Activated B cell treated with CpG ODN at 0.5 μM for 24 hours (primary cell): Measurements from ENCODE around the gene PLCB1. TPM values are rescaled to one million over a fixed set of nuclear protein-coding genes. Genes with fewer than 3 reads are reported as not detected.

Experiments
- ATAC-seq: fragments of 200-7000 bp; cut with Tn5 transposase; one replicate; pipeline ENCODE4 v1.10.0; 2021; ENCODE audit warnings: low read depth, mild to moderate bottlenecking, moderate library complexity
- CTCF ChIA-PET: fragments of 350-600 bp; sonication (Branson Sonifier 250); formaldehyde crosslinking; loops from one replicate; lab custom pipeline; 2021; ENCODE audit warnings: antibody characterized with exemption; lab: Charles Lee
- POLR2A ChIA-PET: fragments of 350-600 bp; sonication (Branson Sonifier 250); formaldehyde crosslinking; loops from one replicate; lab custom pipeline; 2021; ENCODE audit warnings: antibody characterized with exemption; lab: Charles Lee
- DNase-seq: peaks from one replicate; pipeline ENCODE4 v3.0.0; 2022
- H3K27ac Mint-ChIP-seq: one replicate; pipeline ENCODE4 v1.8.0; 2020; ENCODE audit warnings: mixed read lengths
- H3K27me3 Mint-ChIP-seq: one replicate; pipeline ENCODE4 v1.8.0; 2021; ENCODE audit warnings: mixed read lengths
- H3K36me3 Mint-ChIP-seq: one replicate; pipeline ENCODE4 v1.8.0; 2021; ENCODE audit warnings: low read depth, mixed read lengths
- H3K4me1 Mint-ChIP-seq: one replicate; pipeline ENCODE4 v1.8.0; 2021; ENCODE audit warnings: mixed read lengths
- H3K4me3 Mint-ChIP-seq: one replicate; pipeline ENCODE4 v1.8.0; 2020; ENCODE audit warnings: mild to moderate bottlenecking, mixed read lengths
- H3K9me3 Mint-ChIP-seq: one replicate; pipeline ENCODE4 v1.8.0; 2020; ENCODE audit warnings: mixed read lengths
- intact Hi-C: fragments of 100-400 bp; cut with micrococcal nuclease; formaldehyde crosslinking; loops from one replicate; pipeline ENCODE4 v1.15.1; 2024
- total RNA-seq: library from RNA; stranded (reverse); gene quantifications from 2 replicates; pipeline ENCODE4 v1.2.3, GENCODE V29; 2022
- TF ChIP-seq, protein P1 (sequence below): fragments of 200-600 bp; IDR thresholded peaks from one replicate; pipeline ENCODE4 v1.8.0; 2022; ENCODE audit warnings: antibody characterized with exemption, mild to moderate bottlenecking

The PLCB1 gene
- total RNA-seq, 1 donor from 2014 or later, result 0.86 TPM

DNA sequence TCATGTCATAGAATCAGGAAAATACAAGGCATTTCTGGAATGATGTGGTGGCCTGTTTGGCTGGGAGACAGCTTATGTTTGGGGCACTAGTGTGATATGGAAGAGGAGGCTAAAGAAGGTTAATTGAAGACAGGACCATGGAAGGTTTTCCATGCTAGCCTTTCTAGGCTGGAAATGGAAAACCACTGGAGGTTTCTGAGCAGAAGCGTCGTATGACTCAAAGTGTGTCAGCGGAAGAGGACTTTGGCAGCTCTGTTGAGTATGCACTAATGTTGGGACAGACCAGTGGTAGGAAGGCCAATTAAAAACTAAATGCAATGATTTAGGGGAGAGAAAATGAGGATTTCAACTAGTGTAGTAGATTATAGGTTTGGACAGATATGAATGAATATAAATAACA lies 413.1 kb downstream of the PLCB1 start:
- H3K4me3 Mint-ChIP-seq, result no peak overlapping the region
- no peak for ATAC-seq
- POLR2A ChIA-PET, result no interaction called here

DNA sequence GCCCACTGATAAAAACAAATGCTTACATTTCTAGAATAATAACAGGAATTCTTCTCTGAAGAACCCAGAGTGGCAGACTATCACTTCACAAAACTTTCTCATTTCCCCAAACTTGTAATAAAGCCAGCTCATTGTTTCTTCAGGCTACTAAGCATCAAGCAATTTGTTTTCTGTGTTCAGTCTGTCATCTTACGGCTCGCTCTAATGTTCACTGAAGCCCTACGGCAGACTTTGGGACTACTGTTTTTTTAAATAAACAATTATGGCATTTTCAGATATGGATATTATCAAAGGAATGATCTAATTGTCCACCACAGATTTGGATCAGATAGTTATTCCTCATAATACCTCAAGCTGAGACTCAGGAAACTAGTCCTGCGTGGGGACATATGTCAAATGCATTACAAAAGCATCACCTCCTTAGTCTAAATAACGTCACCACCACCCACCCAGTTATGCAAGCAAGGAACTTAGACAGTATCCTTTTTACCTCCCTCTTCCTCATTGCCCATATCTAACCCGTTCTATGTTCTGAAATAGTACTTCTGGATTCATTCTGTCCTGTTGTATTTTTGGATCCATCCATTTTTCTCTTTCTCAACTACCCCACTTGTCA lies 415.1 kb downstream of the PLCB1 start:
- ATAC-seq, result no peak
- H3K27ac Mint-ChIP-seq, result no peak overlapping the region
- TF ChIP-seq, protein P1, sequence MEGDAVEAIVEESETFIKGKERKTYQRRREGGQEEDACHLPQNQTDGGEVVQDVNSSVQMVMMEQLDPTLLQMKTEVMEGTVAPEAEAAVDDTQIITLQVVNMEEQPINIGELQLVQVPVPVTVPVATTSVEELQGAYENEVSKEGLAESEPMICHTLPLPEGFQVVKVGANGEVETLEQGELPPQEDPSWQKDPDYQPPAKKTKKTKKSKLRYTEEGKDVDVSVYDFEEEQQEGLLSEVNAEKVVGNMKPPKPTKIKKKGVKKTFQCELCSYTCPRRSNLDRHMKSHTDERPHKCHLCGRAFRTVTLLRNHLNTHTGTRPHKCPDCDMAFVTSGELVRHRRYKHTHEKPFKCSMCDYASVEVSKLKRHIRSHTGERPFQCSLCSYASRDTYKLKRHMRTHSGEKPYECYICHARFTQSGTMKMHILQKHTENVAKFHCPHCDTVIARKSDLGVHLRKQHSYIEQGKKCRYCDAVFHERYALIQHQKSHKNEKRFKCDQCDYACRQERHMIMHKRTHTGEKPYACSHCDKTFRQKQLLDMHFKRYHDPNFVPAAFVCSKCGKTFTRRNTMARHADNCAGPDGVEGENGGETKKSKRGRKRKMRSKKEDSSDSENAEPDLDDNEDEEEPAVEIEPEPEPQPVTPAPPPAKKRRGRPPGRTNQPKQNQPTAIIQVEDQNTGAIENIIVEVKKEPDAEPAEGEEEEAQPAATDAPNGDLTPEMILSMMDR, result no peak
- H3K27me3 Mint-ChIP-seq, result no peaks in the 10 kb centered on the region
- no peak overlapping the region for H3K4me3 Mint-ChIP-seq
- H3K36me3 Mint-ChIP-seq, result no peaks in the 10 kb centered on the region
- H3K9me3 Mint-ChIP-seq, result no peaks in the 10 kb centered on the region
- POLR2A ChIA-PET, result no interaction called here
- CTCF ChIA-PET, result no interaction called here
- intact Hi-C loops, result no loop called here
- H3K4me1 Mint-ChIP-seq, result no peaks in the 10 kb centered on the region
- DNase-seq, result no peak

More for the DNA sequence above, 413.1 kb downstream of the PLCB1 start:
- Mint-ChIP-seq H3K27me3 (no peaks in the 10 kb centered on the region), H3K9me3 (no peaks in the 10 kb centered on the region), H3K36me3 (no peaks in the 10 kb centered on the region), H3K27ac (no peak overlapping the region), H3K4me1 (peaks cover 3% of the 10 kb centered on the region)
- CTCF ChIA-PET, result no interaction called here
- intact Hi-C loops, result no loop called here
- TF ChIP-seq, protein P1, result no peak
- no peak for DNase-seq

- ATAC-seq (no peak), DNase-seq (no peak)
- intact Hi-C loops, result no loop called here
- ChIA-PET POLR2A (no interaction called here), CTCF (no interaction called here)
- H3K27me3 Mint-ChIP-seq, result no peaks in the 10 kb centered on the region
- H3K9me3 Mint-ChIP-seq, result no peaks in the 10 kb centered on the region
- no peak overlapping the region for H3K4me3 Mint-ChIP-seq
- no peaks in the 10 kb centered on the region for H3K4me1 Mint-ChIP-seq
- no peaks in the 10 kb centered on the region for H3K36me3 Mint-ChIP-seq
- no peak overlapping the region for H3K27ac Mint-ChIP-seq
- TF ChIP-seq, protein P1, result no peak
Observed at GRCh38 chr20:8547968-8548588, 416.0 kb downstream of the PLCB1 start.

- Mint-ChIP-seq H3K4me1 (no peaks in the 10 kb centered on the region), H3K4me3 (no peak overlapping the region), H3K27ac (no peak overlapping the region), H3K36me3 (no peaks in the 10 kb centered on the region), H3K27me3 (no peaks in the 10 kb centered on the region), H3K9me3 (no peaks in the 10 kb centered on the region)
- intact Hi-C loops, result no loop called here
- ChIA-PET CTCF (no interaction called here), POLR2A (no interaction called here)
- TF ChIP-seq, protein P1, result no peak
- ATAC-seq (no peak), DNase-seq (no peak)
Observed at GRCh38 chr20:8549192-8549591, 417.1 kb downstream of the PLCB1 start.

DNA sequence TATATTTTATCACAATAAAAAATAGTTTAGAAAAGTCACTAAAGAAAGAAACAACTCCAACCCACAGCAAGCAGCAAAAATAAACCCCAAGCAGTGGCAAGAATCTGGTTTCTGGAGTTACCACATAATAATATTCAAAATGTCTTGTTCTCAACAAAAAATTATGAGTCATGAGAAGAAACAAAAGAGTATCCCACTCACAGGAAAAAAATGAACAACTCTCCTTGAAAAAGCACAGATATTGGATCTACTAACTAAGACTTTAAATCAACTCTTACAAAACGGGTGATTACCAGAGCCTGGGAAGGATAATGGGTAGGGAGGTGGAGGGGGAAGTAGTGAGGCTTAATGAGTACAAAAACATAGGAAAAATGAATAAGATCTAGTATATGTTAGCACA lies 425.6 kb downstream of the PLCB1 start:
- Mint-ChIP-seq H3K36me3 (no peaks in the 10 kb centered on the region), H3K4me3 (no peak overlapping the region)
- POLR2A ChIA-PET, result no interaction called here

More for the DNA sequence above, 425.6 kb downstream of the PLCB1 start:
- TF ChIP-seq, protein P1, result no peak
- H3K27me3 Mint-ChIP-seq, result no peaks in the 10 kb centered on the region
- DNase-seq (no peak), ATAC-seq (no peak)
- intact Hi-C loops, result no loop called here
- peaks cover 20% of the 10 kb centered on the region for H3K9me3 Mint-ChIP-seq
- H3K27ac Mint-ChIP-seq, result no peak overlapping the region
- H3K4me1 Mint-ChIP-seq, result no peaks in the 10 kb centered on the region
- CTCF ChIA-PET, result no interaction called here
